ENCODE results near the gene KNCN.

KNCN gene

DNA sequence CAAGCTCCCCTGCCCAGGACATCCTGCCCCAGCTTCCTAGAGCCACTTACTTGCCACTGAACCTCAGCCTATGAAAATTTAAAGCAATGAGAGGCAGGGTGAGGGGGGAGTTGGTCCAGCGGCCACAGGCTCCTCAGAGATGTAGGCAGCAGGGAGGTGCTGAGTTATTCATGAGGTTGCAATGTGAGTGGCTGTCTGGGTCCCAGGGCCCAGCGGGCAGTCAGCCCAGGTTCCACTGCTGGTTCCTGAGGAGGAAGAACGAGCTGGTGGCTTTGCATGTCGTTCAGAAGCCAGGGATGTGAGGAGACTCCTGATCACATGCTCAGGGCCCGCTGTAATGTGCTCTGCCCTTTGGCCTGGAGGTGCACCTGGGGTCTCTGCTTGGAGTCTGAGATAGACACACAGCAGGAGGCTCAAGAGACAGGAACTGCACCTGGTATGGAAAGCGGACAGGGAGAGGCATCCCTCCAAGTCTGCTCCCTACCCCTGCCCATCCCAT, at the start of gene KNCN:
Gene KNCN (minus strand): TSS at position 51 of the 499 bp plus-strand sequence. CDS start 432 bp downstream, outside the sequence.
- TF ChIP-seq GATA2 (IDR thresholded peaks at IDR 0.05; ENCODE audit: low read depth, low read length) = no peak
- TF ChIP-seq GATA3 (IDR thresholded peaks at IDR 0.05; ENCODE audit: low read depth, low read length) = no peak

DNA sequence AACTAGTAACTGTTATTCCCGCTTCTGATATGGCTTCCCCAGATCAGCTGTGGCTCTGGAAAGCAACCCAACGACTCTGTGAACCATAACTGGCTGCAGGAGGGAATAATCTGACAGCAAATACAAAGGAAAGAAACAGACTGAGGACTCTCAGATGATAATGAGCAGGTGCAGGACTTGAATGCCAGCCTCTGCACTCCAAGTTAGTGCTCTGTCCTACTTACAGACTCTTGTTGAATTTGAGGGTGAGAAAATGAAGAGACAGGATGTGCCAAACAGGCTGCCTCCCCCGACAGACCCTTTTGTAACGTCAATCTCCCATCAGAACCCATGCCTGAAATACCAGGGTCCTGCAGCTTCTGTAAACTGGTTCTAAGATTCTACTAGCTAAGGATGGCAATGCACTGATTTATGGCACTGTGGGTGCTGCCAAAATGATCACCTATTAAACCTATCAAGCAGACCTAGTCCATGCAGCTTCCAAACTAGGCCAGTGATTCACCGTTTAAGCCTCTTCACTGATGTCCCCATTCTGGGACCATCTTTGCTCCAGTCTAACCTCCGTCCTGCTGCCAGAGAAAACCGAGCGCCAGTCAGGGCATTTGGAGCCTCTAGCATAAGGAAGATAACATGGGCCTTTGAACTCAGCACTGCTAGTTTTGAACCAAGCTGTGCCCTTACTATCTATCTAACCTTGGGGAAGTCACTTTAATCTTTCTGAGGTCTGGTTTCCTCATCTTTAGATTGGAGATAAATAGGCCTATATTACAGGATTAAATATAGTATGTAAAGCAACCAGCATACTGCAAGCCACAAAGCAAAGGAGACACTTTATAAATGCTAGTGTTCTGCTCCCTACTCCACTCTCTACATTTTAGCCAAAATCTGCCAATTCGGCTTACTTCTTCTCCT, 47.9 kb upstream of the KNCN start:
- TF ChIP-seq GATA2 (IDR thresholded peaks at IDR 0.05; ENCODE audit: low read depth, low read length) (no peak), GATA3 (IDR thresholded peaks at IDR 0.05; ENCODE audit: low read depth, low read length) (no peak)

DNA sequence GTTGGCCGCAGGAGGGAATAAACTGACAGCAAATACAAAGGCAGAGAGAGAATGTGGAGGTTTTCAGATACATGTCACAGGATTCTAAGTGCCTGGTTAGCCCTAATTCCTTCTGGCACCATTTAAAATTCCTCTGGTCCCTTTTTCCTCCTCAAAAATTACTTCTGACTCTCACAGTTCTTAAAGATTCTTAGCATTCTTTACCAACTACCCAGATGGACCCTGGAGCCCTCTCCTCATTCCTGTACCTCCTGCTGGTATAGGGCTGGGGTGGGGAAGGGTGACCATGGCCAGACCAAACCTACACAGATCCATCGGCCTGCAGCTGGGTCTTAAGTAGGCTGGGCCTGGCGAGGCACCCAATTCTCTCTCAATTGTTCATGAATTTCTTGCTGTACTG, 45.4 kb upstream of the KNCN start:
- TF ChIP-seq GATA3 (IDR thresholded peaks at IDR 0.05; ENCODE audit: low read depth, low read length) (no peak), GATA2 (IDR thresholded peaks at IDR 0.05; ENCODE audit: low read depth, low read length) (no peak)

DNA sequence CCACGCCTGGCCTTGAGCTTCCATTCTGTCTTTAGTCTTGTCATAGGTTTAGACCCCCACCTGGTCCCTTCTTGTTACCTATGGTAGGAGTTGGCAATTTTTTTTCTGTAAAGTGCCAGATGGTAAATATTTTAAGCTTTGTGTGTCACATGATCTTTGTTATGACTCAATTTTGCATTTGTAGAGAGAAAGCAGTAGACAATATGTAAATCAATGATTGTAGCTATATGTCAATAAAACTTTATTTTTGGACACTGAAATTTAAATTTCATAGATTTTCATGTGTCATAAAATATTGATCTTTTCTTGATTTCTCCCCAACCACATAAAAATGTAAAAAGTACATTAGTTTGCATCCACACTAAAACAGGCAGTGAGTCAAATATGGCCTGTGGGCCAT, 44.6 kb upstream of the KNCN start:
- TF ChIP-seq GATA2 (IDR thresholded peaks at IDR 0.05; ENCODE audit: low read depth, low read length) (no peak), GATA3 (IDR thresholded peaks at IDR 0.05; ENCODE audit: low read depth, low read length) (no peak)

DNA sequence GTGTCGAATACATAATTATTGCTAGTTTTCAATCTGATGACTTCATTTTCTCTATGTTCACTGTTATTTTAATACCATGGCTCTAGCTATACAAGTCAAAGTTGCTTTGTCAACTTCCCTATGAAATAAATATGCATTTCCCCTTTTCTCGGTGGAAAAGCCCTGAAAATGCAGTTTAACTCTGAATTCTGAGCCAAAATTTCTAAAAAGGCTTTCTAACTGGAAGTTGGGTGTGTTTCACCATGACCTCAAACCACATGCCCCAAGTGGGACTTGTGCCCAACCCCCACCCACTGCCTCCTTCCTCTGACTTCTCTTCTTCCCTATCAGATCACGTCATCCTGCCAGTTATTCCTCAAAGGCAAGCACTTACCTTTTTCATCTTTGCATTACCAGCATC, 43.7 kb upstream of the KNCN start:
- TF ChIP-seq GATA2 (IDR thresholded peaks at IDR 0.05; ENCODE audit: low read depth, low read length) (no peak), GATA3 (IDR thresholded peaks at IDR 0.05; ENCODE audit: low read depth, low read length) (no peak)

DNA sequence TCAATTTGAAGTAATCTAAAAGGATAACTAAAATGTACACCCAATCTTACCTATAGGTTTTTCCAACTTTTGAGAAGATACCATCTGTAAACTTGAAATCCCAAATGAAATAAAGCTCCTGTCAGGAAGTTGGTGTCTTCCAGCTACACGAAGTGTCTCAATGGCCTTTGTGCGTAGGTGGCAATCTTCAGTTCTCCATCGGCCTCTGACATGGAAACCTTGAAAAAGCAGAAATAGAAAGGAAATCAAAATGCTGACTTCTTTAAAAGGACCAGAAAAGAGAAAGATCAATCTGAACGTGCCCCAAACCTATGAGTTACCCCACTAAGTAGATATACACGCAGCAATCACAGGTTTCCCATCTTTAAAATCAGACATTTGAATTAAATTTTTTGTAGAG, 42.6 kb upstream of the KNCN start:
- no peak for TF ChIP-seq GATA3 (IDR thresholded peaks at IDR 0.05; ENCODE audit: low read depth, low read length)
- no peak for TF ChIP-seq GATA2 (IDR thresholded peaks at IDR 0.05; ENCODE audit: low read depth, low read length)

DNA sequence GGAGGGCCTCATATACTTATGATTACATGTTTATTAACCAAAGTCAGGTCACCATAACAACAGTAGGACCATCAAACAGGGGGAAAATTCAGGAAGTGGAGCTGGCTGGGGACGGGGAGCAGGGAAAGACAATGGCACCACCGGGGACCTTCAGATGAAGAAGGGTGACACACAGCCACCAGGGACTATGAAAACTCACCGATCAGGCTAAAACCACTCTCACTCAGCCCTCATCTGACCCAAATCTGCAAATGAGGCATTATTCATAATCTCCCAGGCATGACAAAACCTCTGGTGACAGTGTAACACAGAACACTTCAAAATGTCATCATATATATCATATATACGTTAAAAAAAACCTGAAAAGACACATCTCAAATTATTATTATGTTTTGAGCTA, 41.4 kb upstream of the KNCN start:
- no peak for TF ChIP-seq GATA3 (IDR thresholded peaks at IDR 0.05; ENCODE audit: low read depth, low read length)

DNA sequence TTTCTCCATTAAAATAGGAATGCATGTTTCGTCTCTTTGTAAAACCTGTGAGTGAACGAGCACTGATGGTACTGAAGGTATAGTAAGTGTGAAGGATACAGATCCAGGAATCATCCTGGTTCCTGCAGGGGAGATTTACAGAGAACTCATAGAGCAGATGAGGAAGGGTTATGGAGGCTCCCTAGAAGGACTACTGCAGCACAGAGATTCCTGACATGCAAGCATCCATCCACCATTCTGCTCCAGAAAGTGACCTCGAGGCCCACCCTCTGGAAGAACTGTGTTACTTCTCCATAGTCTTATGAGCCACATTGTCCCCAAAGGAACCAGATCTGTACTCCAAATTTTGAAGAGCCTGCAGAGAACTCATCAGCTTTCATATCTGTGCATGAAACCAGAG, 38.1 kb upstream of the KNCN start:
- TF ChIP-seq GATA2 (IDR thresholded peaks at IDR 0.05; ENCODE audit: low read depth, low read length) (no peak), GATA3 (IDR thresholded peaks at IDR 0.05; ENCODE audit: low read depth, low read length) (no peak)

DNA sequence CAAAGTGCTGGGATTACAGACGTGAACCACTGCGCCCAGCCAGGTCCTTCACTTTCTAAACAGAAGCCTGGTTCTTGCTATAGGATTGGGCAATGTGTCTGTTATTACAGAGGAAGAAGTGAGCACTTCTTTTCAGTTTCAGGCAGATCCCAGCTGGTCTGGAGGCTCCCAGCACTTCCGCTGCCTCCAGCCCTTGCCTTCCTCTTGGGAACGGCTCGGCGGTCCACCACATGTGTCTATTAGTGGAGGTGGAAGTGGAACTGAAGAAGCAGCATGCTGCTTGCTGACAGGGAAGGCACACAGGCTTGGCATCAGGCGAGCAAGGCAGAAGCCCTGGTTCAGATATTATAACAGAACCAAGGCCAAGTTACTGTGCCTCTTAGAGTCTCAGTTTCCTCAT, 35.6 kb upstream of the KNCN start:
- TF ChIP-seq GATA2 (IDR thresholded peaks at IDR 0.05; ENCODE audit: low read depth, low read length) (no peak), GATA3 (IDR thresholded peaks at IDR 0.05; ENCODE audit: low read depth, low read length) (no peak)

DNA sequence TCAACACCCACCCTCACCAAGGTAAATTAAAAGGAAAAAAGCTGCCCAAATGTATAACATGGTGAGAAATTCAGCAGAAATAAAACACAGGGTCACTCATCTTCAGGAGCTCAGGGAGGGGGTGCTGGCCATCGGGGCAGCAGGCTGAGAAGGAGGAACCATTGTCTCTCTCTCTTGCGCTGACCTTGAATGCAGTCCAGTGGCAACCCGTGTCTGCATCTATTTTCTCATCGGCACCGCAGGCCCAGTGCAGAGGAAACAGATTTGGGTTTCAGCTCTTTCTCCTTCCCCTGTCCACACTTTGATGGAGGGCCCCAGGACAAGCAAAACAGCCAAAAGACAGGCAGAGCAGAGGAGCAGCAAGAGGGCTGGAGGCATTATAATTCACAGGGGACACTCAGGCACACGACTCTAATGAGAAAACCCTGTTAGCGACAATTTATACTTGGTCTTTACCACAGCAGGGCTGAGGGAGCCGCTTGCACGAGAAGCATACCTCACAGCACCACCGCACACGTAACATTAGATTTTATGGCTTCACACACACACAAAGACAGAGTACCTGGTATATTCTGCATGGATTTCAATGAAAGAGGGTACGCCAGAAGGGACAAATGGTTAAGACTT, 34.0 kb upstream of the KNCN start:
- TF ChIP-seq GATA3 (IDR thresholded peaks at IDR 0.05; ENCODE audit: low read depth, low read length) (no peak), GATA2 (IDR thresholded peaks at IDR 0.05; ENCODE audit: low read depth, low read length) (no peak)

DNA sequence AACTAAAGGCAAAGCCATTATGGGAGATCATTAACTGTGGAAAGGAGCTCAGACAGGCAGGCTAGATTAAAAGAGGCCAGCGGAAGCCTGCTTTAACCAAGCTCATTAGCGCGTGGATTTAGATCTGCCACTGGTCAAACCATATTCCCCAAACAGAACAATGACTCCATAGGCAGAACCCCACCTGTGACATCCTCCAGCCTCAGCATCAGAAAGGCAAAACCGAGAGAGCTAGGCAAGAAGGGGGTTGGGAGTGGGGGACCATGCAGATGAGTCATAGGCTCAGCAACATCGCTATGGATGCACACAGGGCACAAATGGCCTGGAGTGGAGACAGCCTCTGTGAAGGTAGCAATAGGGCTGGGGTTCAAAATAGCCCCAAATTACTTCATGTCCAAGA, 32.0 kb upstream of the KNCN start:
- TF ChIP-seq GATA2 (IDR thresholded peaks at IDR 0.05; ENCODE audit: low read depth, low read length) (no peak), GATA3 (IDR thresholded peaks at IDR 0.05; ENCODE audit: low read depth, low read length) (no peak)

DNA sequence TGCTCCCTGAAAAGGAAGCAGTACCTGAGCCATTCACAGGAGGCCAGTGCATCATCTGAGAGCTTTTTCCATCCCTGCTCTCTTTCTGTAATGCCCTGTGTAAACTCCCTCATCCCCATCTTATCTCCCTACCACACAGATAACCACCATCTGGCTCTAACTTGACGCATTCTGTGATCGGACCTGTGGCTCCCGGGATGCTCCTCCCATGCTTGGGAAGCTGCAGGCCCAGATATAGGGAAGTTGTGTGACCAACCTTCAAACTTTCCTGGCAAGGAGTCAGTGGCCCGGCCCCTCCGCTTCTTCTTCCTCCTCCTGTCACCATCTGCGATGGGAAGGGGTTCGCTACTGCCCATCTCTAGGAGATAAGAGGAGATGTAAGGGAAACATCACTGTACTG, 31.5 kb upstream of the KNCN start:
- TF ChIP-seq GATA2 (IDR thresholded peaks at IDR 0.05; ENCODE audit: low read depth, low read length) (no peak), GATA3 (IDR thresholded peaks at IDR 0.05; ENCODE audit: low read depth, low read length) (no peak)

DNA sequence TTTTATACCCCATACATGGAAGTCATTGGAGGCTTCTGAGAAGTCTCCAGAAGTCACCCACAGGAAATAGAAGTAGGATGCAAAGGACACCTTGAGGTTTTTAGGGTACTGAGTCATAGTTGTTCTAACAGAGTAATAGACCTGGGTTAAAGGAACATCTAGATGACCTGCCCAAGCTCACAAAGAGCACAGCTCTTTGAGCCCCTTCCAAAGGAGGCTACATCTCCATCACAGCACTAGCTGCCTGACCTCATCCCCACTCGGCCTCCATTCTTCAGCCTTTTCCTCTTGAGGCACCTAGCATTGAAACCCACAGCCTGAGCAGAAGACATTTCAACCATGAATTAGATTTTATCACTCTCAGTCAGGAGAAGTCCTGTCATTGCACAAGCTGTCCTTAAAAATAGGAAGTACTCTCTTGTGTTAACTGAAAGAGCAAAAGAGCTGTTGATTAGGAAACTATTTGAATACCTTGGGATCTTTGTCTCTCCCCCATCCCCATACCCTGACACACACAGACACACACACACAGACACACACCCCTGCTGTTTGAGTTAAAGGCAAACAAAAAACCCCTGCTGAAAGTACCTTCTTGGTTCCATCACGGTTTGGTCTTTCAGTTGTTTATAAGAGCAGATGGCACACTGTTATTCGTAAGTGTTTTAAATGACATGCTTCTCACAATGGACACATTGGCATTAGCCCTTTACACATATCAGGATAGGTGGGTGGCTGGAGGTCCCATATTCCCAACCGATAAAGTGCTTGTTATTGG, 30.4 kb upstream of the KNCN start:
- TF ChIP-seq GATA2 (IDR thresholded peaks at IDR 0.05; ENCODE audit: low read depth, low read length) (no peak), GATA3 (IDR thresholded peaks at IDR 0.05; ENCODE audit: low read depth, low read length) (no peak)
